ENCODE data around the gene RGS18.

DNA sequence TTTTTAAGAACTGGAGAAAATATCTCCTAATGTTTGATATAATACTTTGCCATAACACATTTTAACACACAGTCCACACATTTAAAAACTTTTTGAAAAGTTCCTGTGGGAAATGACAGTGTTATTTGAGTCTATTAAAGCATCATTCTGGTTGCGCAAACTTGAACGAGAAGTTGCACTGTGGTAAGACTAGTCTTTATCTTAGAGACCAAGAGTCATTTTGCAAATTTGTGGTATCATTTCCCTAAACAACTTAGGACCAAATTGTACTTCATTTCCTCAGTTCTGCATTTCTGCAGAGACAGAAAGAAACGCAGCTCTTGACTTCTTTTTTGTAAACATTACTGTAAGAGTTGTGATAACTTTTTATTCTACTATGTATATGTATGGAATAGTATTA is at the start of gene RGS18:
- TF ChIP-seq, protein P1, sequence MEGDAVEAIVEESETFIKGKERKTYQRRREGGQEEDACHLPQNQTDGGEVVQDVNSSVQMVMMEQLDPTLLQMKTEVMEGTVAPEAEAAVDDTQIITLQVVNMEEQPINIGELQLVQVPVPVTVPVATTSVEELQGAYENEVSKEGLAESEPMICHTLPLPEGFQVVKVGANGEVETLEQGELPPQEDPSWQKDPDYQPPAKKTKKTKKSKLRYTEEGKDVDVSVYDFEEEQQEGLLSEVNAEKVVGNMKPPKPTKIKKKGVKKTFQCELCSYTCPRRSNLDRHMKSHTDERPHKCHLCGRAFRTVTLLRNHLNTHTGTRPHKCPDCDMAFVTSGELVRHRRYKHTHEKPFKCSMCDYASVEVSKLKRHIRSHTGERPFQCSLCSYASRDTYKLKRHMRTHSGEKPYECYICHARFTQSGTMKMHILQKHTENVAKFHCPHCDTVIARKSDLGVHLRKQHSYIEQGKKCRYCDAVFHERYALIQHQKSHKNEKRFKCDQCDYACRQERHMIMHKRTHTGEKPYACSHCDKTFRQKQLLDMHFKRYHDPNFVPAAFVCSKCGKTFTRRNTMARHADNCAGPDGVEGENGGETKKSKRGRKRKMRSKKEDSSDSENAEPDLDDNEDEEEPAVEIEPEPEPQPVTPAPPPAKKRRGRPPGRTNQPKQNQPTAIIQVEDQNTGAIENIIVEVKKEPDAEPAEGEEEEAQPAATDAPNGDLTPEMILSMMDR (conservative IDR thresholded peaks at IDR 0.05; ENCODE audit: low read depth, low read length) = no peak
- TF ChIP-seq EZH2 (IDR thresholded peaks at IDR 0.05; ENCODE audit: low read length, unreplicated experiment) = no peak

Data from PC-3 (cell line).